K562 (cell line): ENCODE measurements around the gene SIGLEC11. TPM values are rescaled to one million over a fixed set of nuclear protein-coding genes. Genes with fewer than 3 reads are reported as not detected.

ENCODE experiments used
- ATAC-seq: fragments of 200-7000 bp; cut with Tn5 transposase; 3 replicates; pipeline ENCODE4 v1.9.1; 2020; ENCODE audit warnings: moderate library complexity
- BruUV-seq: library from RNA; stranded (reverse); fragments of 400-500 nt; replicated peaks from 2 replicates; lab custom pipeline; 2021; lab: Mats Ljungman, UMichigan
- CTCF ChIA-PET: fragments of 300-600 bp; formaldehyde crosslinking; extraction: SDS; loops from one replicate; lab custom pipeline; 2021; ENCODE audit warnings: low intra/inter-chr PET ratio; lab: Yijun Ruan, JAX
- POLR2A ChIA-PET: fragments of 300-600, 350-650 bp; sonication (Branson Sonifier 250); formaldehyde crosslinking; extraction: SDS; loops from one replicate; lab custom pipeline; 2021; ENCODE audit warnings: antibody characterized with exemption, inconsistent platforms; lab: Yijun Ruan, JAX
- DNase-seq, 4 experiments: peaks; one replicate each; pipeline versions ENCODE4 v3.0.0 to v3.0.0-alpha.2; 2011 to 2018; ENCODE audit warnings: low spot score in 3 of 4, mixed read lengths in 3 of 4; ENCODE audit errors: extremely low read depth in 1 of 4
- FAIRE-seq: peaks from 2 replicates; lab custom pipeline; 2011; peaks lifted over from hg19 to GRCh38; lab: Jason Lieb, UNC
- H2AFZ ChIP-seq: 2 replicates; pipeline ENCODE4 v1.6.0; 2011; ENCODE audit warnings: low read depth, low read length, control low read depth, inconsistent platforms
- H3K27ac ChIP-seq: fragments of 200-600 bp; 3 replicates; pipeline ENCODE4 v1.8.0; 2011; ENCODE audit warnings: low read depth, mild to moderate bottlenecking, control low read depth, inconsistent platforms, low read length, moderate library complexity, mixed read lengths; ENCODE audit errors: extremely low read depth
- H3K27me3 ChIP-seq, 2 experiments: fragments of 300-600 bp in 1 of 2; 2 replicates in 1 of 2; 3 replicates in 1 of 2; pipeline versions ENCODE4 v1.6.0 to v1.8.0; 2011; ENCODE audit warnings: inconsistent platforms in 2 of 2, low read length in 2 of 2, mild to moderate bottlenecking in 1 of 2, mixed read lengths in 1 of 2, moderate library complexity in 1 of 2; ENCODE audit not compliant: control insufficient read depth in 2 of 2, insufficient read depth in 2 of 2
- H3K36me3 ChIP-seq: fragments of 300-600 bp; 3 replicates; pipeline ENCODE4 v1.8.0; 2011; ENCODE audit warnings: mild to moderate bottlenecking, low read length, inconsistent platforms; ENCODE audit not compliant: control insufficient read depth, insufficient read depth
- H3K4me1 ChIP-seq, 2 experiments: fragments of 200-600 bp in 1 of 2; replicated peaks in 1 of 2; 2 replicates in 1 of 2; 3 replicates in 1 of 2; pipeline versions ENCODE4 v1.5.1 to v1.8.0; 2011; ENCODE audit warnings: inconsistent platforms in 2 of 2, low read length in 2 of 2, mild to moderate bottlenecking in 1 of 2, mixed read lengths in 1 of 2, moderate library complexity in 1 of 2; ENCODE audit not compliant: control insufficient read depth in 2 of 2, insufficient read depth in 2 of 2
- H3K4me2 ChIP-seq: 2 replicates; pipeline ENCODE4 v1.6.1; 2011; ENCODE audit warnings: low read length, control low read depth, inconsistent platforms, mixed read lengths; ENCODE audit not compliant: insufficient read depth
- H3K4me3 ChIP-seq: fragments of 200-600 bp; sonication (generic), shearing (Covaris generic); 2 replicates; pipeline ENCODE4 v1.5.1; 2016; ENCODE audit warnings: control low read depth, inconsistent platforms
- H3K79me2 ChIP-seq: fragments of 200-600 bp; 3 replicates; pipeline ENCODE4 v1.8.0; 2011; ENCODE audit warnings: low read length, inconsistent platforms; ENCODE audit not compliant: control insufficient read depth, insufficient read depth
- H3K9ac ChIP-seq, 2 experiments: 2 replicates each; pipeline versions ENCODE4 v1.6.0 to v1.6.1; 2011; ENCODE audit warnings: low read depth in 2 of 2, low read length in 2 of 2, control low read depth in 1 of 2, inconsistent platforms in 1 of 2, mild to moderate bottlenecking in 1 of 2, mixed read lengths in 1 of 2; ENCODE audit not compliant: insufficient read depth in 1 of 2
- H3K9me1 ChIP-seq: one replicate; pipeline ENCODE4 v1.6.0; 2011; ENCODE audit warnings: inconsistent platforms, mild to moderate bottlenecking, low read length, moderate library complexity; ENCODE audit not compliant: control insufficient read depth, insufficient read depth
- H3K9me3 ChIP-seq: replicated peaks from 2 replicates; pipeline ENCODE4 v1.5.1; 2011; ENCODE audit warnings: low read depth, low read length, inconsistent platforms; ENCODE audit not compliant: control insufficient read depth, insufficient read depth
- H4K20me1 ChIP-seq: replicated peaks from 2 replicates; pipeline ENCODE4 v1.6.1; 2011; ENCODE audit warnings: low read length, inconsistent platforms, mixed read lengths; ENCODE audit not compliant: control insufficient read depth, insufficient read depth
- CBX5 ChIP-seq: IDR thresholded peaks from 2 replicates; pipeline ENCODE4 v1.6.1; 2014; ENCODE audit warnings: low read depth, borderline replicate concordance
- CSDE1 ChIP-seq, 2 experiments: fragments of 450-650 bp; IDR thresholded peaks; 2 replicates each; pipeline ENCODE4 v1.6.1; 2016; ENCODE audit warnings: mild to moderate bottlenecking in 1 of 2
- EP400 ChIP-seq: fragments of 450-650 bp; IDR thresholded peaks from 2 replicates; pipeline ENCODE4 v1.6.1; 2017; ENCODE audit warnings: antibody characterized with exemption, mild to moderate bottlenecking, moderate library complexity
- KLF1 ChIP-seq: fragments of 450-650 bp; IDR thresholded peaks from 2 replicates; pipeline ENCODE4 v1.6.1; 2016; ENCODE audit warnings: missing genetic modification characterization, missing compliant biosample characterization
- WGBS: fragments of 100-300 bp; shearing (Covaris generic); methylation state at CpG from one replicate; pipeline ENCODE4 v1.1.6; 2016; ENCODE audit warnings: low coverage, mixed read lengths; ENCODE audit not compliant: insufficient coverage; ENCODE audit errors: missing lambda C conversion rate; 5-methylcytosine and 5-hydroxymethylcytosine counted together
- in situ Hi-C: fragments of 300-500 bp; cut with MboI; formaldehyde crosslinking; loops from 4 replicates; pipeline ENCODE4 v1.15.0; 2018; ENCODE audit warnings: inconsistent platforms, mixed read lengths
- intact Hi-C: fragments of 100-400 bp; cut with micrococcal nuclease; formaldehyde crosslinking; loops from 2 replicates; pipeline ENCODE4 v1.14.2; 2022
- polyA plus RNA-seq, 8 experiments: library from polyadenylated mRNA; depleted of rRNA in 4 of 8; stranded (reverse) in 5 of 8; unstranded in 3 of 8; fragments of >200 nt; fragmentation: Nextera tagmentation in 2 of 8; fragmentation: Illumina TruSeq in 1 of 8; extraction: Ambion mirVana in 2 of 8; extraction: Trizol in 1 of 8; gene quantifications; 2 replicates each; pipeline versions ENCODE4 v1.2.1 to v1.2.3, GENCODE V29; 2011 to 2014; ENCODE audit warnings: inconsistent platforms in 1 of 8, missing spikeins in 1 of 8
- total RNA-seq, 7 experiments: library from RNA; depleted of rRNA in 6 of 7; stranded (reverse); fragments of >200 nt in 6 of 7; fragmentation: Illumina TruSeq in 2 of 7; extraction: Trizol in 2 of 7; gene quantifications; 2 replicates each; pipeline versions ENCODE4 v1.2.1 to v1.2.3, GENCODE V29; 2011 to 2021; ENCODE audit warnings: low replicate concordance in 1 of 7
- TF ChIP-seq, protein P1 (sequence below), 3 experiments: IDR thresholded peaks in 2 of 3; conservative IDR thresholded peaks in 1 of 3; 2 replicates each; pipeline ENCODE4 v1.5.1; 2011 to 2012; ENCODE audit warnings: low read length in 3 of 3, mild to moderate bottlenecking in 3 of 3, control low read depth in 2 of 3, improper control_type of control experiment in 1 of 3, inconsistent platforms in 1 of 3, low read depth in 1 of 3, mixed read lengths in 1 of 3, moderate library complexity in 1 of 3; ENCODE audit not compliant: insufficient read depth in 2 of 3
- TF ChIP-seq, protein P2 (sequence below): fragments of 250-450 bp; sonication (Bioruptor Pico); IDR thresholded peaks from 2 replicates; pipeline ENCODE4 v1.8.0; 2021; ENCODE audit warnings: moderate library complexity, mild to moderate bottlenecking, inconsistent platforms
- TF ChIP-seq, protein P3 (sequence below), 2 experiments: fragments of 200-800 bp in 1 of 2; sonication (Bioruptor generic) in 1 of 2; sonication (generic) in 1 of 2; formaldehyde crosslinking in 1 of 2; IDR thresholded peaks in 1 of 2; conservative IDR thresholded peaks in 1 of 2; 2 replicates each; pipeline versions ENCODE4 v1.5.0 to v1.6.1; 2016 to 2020; ENCODE audit warnings: missing compliant biosample characterization in 1 of 2, missing genetic modification characterization in 1 of 2, missing genetic modification reagents in 1 of 2
- TF ChIP-seq, protein P4 (sequence below): sonication (generic); formaldehyde crosslinking; IDR thresholded peaks from 2 replicates; pipeline ENCODE4 v1.8.0; 2023; ENCODE audit warnings: mild to moderate bottlenecking, missing genetic modification reagents

Gene SIGLEC11
- total and polyA plus RNA-seq, 9 of the 15 experiments (the other 6 are each of a cell fraction or from before 2014, with no cell fraction given), result not detected

DNA sequence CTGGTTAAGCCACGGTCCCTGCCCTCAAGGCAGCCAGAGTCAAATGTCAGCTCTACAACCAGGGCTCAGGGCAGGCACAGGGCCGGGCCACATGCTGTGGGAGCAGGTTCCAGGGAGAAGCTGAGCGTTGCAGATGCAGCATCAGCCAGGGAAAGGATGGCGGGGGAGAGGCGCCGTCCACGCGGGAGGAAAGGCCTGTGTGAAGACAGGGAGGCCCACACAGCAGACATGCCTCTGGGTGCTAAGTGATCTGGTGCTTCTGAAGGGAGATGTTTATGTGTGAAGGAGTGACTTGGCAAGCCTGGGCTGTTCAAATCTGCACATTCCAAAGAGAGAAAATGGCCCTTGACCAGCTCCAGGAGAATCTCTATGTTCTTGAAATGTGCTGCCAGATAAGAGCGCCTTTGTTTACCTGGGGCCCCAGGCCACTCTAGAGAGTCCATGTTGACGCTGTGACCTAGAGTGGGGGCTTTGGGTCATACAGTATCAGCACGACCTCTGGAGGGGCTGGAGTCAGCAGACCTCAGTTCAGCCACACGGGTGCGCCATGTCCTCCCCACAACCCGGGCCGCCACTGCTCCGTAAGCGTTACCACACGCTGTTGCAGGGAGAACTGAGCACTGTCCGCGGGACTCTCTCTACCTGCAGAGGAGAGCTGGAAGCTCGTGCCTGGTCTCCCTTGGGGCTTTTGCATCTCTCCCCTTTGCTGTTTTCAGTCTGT, 47.8 kb downstream of the SIGLEC11 start:
- in situ Hi-C loops (no loop called here), intact Hi-C loops (no loop called here)
- H3K27ac ChIP-seq, result peak overlapping the region; percentile 28; the same call in 1 of the 3 replicates
- FAIRE-seq (no peak), ATAC-seq (peak; percentile 85), DNase-seq (peak in 3 of 4 experiments; percentile 51 to 54 (median 52))
- BruUV-seq, result no TSS peak
- no peak overlapping the region for H3K4me3 ChIP-seq
- ChIA-PET POLR2A (interaction anchor here (0.6 to 13.2 kb wide), 6 partner anchors 11 to 31 kb away, joined by 3 to 105 read pairs (median 4); partner anchors contain the start of genes ATF5 and NUP62), CTCF (no interaction called here)
- H3K9ac ChIP-seq, result peak overlapping the region in 1 of 2 experiments; percentile 80; a peak in 2 of 4 replicates
- H3K4me1 ChIP-seq, result peaks cover 0 to 22% of the 10 kb centered on the region in 2 experiments; a peak in 2 of 5 replicates
- H3K27me3 ChIP-seq, result no peaks in the 10 kb centered on the region
- WGBS, result 67% methylated on average over 21 of the region's 21 CpGs
- H3K9me1 ChIP-seq, result no peaks in the 10 kb centered on the region
- H2AFZ ChIP-seq, result no peak overlapping the region
- peaks cover 94% of the 10 kb centered on the region; the same call in 2 of the 3 replicates for H3K36me3 ChIP-seq
- H3K4me2 ChIP-seq, result no peak overlapping the region
- peaks cover 71% of the 10 kb centered on the region for H3K79me2 ChIP-seq
- H3K9me3 ChIP-seq, result no peaks in the 10 kb centered on the region
- peaks cover 47% of the 10 kb centered on the region for H4K20me1 ChIP-seq
- TF ChIP-seq, protein P1, sequence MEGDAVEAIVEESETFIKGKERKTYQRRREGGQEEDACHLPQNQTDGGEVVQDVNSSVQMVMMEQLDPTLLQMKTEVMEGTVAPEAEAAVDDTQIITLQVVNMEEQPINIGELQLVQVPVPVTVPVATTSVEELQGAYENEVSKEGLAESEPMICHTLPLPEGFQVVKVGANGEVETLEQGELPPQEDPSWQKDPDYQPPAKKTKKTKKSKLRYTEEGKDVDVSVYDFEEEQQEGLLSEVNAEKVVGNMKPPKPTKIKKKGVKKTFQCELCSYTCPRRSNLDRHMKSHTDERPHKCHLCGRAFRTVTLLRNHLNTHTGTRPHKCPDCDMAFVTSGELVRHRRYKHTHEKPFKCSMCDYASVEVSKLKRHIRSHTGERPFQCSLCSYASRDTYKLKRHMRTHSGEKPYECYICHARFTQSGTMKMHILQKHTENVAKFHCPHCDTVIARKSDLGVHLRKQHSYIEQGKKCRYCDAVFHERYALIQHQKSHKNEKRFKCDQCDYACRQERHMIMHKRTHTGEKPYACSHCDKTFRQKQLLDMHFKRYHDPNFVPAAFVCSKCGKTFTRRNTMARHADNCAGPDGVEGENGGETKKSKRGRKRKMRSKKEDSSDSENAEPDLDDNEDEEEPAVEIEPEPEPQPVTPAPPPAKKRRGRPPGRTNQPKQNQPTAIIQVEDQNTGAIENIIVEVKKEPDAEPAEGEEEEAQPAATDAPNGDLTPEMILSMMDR (IDR thresholded peaks at IDR 0.05 in 2 of 3, conservative IDR thresholded peaks at IDR 0.05 in 1 of 3; ENCODE audit: insufficient read depth in 2 of 3, low read depth in 1 of 3, low read length in 3 of 3), result peak; percentile 43 to 65 (median 44); a peak in 5 of 6 replicates
- TF ChIP-seq, protein P2, sequence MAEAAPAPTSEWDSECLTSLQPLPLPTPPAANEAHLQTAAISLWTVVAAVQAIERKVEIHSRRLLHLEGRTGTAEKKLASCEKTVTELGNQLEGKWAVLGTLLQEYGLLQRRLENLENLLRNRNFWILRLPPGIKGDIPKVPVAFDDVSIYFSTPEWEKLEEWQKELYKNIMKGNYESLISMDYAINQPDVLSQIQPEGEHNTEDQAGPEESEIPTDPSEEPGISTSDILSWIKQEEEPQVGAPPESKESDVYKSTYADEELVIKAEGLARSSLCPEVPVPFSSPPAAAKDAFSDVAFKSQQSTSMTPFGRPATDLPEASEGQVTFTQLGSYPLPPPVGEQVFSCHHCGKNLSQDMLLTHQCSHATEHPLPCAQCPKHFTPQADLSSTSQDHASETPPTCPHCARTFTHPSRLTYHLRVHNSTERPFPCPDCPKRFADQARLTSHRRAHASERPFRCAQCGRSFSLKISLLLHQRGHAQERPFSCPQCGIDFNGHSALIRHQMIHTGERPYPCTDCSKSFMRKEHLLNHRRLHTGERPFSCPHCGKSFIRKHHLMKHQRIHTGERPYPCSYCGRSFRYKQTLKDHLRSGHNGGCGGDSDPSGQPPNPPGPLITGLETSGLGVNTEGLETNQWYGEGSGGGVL (CRISPR knock-in tag), result no peak
- TF ChIP-seq CSDE1 (IDR thresholded peaks at IDR 0.05) (no peak), KLF1 (tag) (no peak), EP400 (no peak), CBX5 (no peak)
- TF ChIP-seq, protein P3, sequence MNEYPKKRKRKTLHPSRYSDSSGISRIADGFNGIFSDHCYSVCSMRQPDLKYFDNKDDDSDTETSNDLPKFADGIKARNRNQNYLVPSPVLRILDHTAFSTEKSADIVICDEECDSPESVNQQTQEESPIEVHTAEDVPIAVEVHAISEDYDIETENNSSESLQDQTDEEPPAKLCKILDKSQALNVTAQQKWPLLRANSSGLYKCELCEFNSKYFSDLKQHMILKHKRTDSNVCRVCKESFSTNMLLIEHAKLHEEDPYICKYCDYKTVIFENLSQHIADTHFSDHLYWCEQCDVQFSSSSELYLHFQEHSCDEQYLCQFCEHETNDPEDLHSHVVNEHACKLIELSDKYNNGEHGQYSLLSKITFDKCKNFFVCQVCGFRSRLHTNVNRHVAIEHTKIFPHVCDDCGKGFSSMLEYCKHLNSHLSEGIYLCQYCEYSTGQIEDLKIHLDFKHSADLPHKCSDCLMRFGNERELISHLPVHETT (CRISPR knock-in tag; conservative IDR thresholded peaks at IDR 0.05 in 1 of 2, IDR thresholded peaks at IDR 0.05 in 1 of 2), result no peak
- TF ChIP-seq, protein P4, sequence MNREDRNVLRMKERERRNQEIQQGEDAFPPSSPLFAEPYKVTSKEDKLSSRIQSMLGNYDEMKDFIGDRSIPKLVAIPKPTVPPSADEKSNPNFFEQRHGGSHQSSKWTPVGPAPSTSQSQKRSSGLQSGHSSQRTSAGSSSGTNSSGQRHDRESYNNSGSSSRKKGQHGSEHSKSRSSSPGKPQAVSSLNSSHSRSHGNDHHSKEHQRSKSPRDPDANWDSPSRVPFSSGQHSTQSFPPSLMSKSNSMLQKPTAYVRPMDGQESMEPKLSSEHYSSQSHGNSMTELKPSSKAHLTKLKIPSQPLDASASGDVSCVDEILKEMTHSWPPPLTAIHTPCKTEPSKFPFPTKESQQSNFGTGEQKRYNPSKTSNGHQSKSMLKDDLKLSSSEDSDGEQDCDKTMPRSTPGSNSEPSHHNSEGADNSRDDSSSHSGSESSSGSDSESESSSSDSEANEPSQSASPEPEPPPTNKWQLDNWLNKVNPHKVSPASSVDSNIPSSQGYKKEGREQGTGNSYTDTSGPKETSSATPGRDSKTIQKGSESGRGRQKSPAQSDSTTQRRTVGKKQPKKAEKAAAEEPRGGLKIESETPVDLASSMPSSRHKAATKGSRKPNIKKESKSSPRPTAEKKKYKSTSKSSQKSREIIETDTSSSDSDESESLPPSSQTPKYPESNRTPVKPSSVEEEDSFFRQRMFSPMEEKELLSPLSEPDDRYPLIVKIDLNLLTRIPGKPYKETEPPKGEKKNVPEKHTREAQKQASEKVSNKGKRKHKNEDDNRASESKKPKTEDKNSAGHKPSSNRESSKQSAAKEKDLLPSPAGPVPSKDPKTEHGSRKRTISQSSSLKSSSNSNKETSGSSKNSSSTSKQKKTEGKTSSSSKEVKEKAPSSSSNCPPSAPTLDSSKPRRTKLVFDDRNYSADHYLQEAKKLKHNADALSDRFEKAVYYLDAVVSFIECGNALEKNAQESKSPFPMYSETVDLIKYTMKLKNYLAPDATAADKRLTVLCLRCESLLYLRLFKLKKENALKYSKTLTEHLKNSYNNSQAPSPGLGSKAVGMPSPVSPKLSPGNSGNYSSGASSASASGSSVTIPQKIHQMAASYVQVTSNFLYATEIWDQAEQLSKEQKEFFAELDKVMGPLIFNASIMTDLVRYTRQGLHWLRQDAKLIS (CRISPR knock-in tag), result no peak
